Nucleus accumbens (tissue), 56 donors: ENCODE results near the gene NFKBIZ.
"Not testable (repeated sequence)": the region's sequence is repeated elsewhere in the genome, so short reads cannot be mapped to it uniquely, and the experiment has no call there.

Experiments
- DNase-seq, 56 donors: peaks; one replicate each; lab custom pipeline; 2025; lab: John Stamatoyannopoulos, UW

NFKBIZ gene

DNA sequence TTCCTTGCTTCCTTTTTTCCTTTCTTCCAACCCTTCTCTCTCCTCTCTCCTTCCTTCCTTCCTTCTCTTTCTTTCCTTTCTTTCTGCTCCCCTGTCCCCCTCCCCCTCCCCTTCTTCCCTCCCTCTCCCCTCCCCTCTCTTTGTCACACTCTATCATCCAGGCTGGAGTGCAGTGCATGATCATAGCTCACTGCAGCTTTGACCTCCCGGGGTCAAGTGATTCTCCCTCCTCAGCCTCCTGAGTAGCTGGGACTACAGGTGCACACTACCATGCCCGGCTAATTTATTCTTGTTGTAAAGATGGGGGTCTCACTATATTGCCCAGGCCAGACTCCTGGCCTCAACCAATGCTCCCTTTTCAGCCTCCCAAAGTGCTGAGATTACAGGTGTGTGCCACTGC, 18.7 kb downstream of the NFKBIZ start:
- no peak for DNase-seq

DNA sequence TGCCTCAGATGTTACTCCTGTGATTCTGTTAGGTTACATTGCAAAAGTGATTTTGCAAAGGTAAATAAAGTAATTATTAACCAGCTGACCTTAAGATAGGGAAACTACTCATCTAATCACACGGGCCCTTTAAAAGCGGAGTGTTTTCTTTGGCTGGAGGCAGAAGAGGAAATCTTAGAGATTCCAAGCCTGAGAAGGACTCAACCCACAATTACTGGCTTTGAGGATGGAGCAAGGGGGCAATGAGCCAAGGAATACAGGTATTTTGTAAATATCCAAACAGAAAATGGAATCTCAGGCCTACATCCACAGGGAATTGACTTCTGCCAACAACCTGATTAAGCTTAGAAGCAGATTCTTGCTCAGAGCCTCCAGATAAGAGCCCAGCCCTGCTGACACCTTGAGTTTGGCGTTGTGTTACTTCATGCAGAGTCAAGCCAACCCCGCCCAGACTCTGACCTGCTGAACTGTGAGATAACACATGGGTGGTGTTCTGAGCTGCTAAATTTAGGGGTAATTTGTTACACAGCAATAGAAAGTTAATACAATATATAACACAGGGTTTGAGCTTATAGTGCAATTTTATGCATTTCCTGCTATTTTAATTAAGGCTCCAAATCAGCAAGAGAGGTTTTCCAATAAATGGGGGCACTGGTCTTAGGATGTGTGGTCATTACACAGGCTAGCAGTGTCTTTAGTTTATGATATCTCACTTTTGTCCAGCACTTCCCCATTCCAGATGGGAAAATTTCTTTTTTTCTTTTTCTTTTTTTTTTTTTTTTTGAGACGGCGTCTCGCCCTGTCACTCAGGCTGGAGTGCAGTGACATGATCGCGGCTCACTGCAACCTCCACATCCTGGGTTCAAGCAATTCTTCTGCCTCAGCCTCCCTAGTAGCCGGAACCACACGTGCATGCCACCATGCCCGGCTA, 19.5 kb downstream of the NFKBIZ start:
- no peak for DNase-seq

GRCh38 chr3:101870138-101870537, 20.8 kb downstream of the NFKBIZ start:
- no peak for DNase-seq

GRCh38 chr3:101873619-101874018, 24.3 kb downstream of the NFKBIZ start:
- DNase-seq, result no peak

DNA sequence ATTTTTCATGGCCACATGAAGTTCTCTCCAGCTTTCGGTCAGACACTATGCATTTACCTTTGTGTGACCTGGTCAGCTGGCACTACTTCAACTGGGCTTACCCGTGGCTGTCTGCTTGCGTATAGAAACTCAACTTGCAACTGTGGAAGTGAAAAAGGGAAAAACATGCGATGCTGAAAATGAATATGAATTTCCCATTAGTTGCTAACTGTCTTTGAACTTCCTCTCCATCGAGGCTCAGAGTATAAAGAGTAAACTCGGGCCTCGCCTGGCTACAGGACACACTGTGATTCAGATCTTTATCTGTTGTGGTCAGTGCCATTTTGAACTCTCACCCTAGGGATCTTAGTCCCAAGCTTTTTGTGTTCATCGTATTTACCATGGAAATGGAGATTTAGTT, 26.8 kb downstream of the NFKBIZ start:
- no peak for DNase-seq

DNA sequence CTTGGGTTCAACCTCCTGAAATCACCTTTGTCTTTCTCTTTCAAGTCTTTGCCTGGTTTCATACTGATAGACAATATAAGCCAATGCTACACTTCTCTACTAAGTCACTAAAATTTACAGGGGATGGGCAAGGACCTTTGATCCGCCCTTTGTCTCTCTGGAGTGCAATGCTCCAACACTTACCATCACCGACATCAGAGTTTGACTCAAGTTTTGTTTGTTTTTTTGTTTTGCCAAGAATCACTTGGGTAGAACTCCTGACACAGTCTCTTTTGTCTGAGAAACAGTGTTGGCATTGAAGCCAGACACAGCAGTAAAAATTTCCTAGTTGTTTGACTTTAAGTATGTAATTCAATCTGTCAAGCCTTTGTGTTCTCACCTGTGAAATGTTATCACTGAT, 29.3 kb downstream of the NFKBIZ start:
- no peak for DNase-seq

DNA sequence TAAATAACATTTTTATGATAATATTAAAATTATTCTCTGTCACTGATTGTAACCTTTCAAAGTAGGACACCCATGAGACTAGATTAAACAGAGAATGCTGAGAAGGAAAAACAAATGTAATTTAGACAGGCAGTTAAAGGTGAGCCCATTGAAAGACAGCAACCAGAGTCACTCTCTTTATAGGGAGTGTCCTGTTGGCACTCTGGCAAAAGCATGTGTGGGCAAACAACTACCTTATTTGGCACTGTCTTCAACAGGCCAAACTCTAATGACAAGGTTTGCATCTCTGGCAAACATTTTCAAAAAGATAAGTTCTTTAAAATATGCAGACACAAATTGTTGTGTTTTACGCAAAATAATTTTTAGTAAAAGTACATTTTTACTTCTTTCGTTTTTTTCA, 29.8 kb downstream of the NFKBIZ start:
- DNase-seq, result no peak

DNA sequence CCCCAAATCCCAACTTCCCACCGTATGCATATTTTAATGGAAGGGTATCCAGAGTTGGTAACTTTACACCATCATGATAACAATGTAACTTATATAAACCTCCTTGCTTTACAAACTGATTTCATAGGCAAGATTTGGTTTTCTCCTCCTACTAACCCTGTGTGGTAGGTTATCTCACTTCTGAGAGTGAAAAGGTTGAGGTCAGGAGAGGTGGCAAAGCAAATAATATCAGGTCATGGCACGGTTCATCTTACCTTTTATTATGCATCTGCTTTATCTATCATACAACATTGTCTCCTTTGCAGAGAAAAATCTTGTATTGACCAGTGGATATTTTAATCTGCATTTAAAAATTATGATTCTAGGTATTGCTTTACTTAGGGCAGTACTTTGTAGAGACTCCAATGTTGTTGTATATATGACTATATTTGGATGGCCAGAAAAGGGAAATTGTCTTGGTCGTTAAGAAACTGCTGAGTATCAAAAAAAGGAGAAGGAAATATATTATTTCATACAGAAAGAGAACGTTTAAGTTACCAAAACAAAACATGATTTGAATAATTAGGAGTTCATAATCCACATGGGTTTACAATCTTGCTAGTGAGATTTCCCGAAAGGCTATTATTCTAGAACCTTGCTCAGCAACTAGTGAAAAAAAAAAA, 30.4 kb downstream of the NFKBIZ start:
- DNase-seq, result no peak

- no peak for DNase-seq
Observed at GRCh38 chr3:101884776-101885175, 35.5 kb downstream of the NFKBIZ start.

DNA sequence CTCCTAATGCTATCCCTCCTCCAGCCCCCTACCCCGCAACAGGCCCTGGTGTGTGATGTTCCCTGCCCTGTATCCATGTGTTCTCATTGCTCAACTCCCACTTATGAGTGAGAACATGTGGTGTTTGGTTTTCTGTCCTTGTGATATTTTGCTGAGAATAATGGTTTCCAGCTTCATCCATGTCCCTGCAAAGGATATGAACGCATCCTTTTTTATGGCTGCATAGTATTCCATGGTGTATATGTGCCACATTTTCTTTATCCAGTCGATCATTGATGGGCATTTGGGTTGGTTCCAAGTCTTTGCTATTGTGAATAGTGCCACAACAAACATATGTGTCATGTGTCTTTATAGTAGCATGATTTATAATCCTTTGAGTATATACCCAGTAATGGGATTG, 36.3 kb downstream of the NFKBIZ start:
- DNase-seq, result not testable (repeated sequence)

GRCh38 chr3:101886626-101887025, 37.3 kb downstream of the NFKBIZ start:
- no peak for DNase-seq

GRCh38 chr3:101888653-101889052, 39.3 kb downstream of the NFKBIZ start:
- no peak for DNase-seq

GRCh38 chr3:101890716-101891115, 41.4 kb downstream of the NFKBIZ start:
- no peak for DNase-seq

DNA sequence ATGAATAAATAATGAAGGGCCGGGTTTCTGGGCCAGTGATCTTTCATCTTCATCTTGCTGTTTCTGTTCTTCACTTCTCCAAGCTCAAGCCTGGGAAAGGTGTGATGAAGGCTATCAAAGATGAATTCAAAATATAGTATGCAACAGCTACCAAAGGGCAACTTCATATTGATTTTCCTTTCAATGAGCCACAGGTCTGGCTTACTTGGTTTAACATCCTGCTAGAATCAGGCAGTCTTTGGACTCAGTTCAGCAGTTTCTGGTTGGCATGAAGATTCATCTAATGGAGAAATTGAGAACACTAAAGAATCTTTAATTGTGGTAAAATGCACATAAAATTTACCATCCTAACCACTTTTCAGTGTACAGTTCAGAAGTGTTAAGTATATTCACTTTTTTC, 43.3 kb downstream of the NFKBIZ start:
- no peak for DNase-seq

DNA sequence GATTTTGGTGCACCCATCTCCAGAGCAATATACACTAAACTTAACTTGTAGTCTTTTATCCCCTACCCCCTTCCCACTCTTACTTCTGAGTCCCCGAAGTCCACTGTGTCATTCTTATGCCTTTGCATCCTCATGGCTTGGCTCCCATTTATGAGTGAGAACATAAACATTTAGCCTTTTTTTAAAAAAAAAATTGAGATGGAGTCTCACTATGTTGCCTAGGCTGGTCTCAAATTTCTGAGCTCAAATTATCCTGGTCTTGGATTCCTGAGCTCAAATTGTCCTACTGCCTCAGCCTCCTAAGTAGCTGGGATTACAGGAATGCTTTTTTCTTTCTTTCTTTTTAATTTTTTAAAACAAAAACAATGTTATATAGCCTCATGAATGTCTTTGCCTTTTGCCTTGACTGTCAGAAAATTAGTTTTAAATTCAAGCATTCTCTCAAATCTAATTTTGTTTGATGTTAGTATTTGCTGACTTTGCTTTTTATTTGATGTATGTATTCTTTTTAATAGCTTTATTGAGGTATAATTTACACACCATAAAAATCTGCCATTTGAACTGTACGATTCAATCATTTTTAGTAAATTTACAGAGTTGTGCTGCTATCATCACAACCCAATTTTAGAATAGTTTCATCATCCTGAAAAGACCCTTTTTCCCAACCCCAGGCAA, 46.9 kb downstream of the NFKBIZ start:
- DNase-seq, result no peak

DNA sequence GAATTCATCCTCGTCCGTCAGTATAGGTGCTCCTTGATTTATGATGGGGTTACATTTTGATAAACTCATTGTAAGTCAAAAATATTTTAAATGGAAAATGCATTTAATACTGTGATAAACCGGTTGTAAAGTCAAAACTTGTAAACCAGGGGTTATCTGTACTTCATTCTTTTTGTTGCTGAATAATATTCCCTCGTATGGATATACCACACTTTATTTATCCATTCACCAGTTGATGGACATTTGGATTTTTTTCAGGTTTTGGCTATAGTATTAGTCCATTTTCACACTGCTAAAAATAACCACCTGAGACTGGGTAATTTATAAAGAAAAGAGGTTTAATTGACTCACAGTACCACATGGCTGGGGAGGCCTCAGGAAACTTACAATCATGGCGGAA, 47.7 kb downstream of the NFKBIZ start:
- DNase-seq, result no peak

GRCh38 chr3:101898039-101898438, 48.7 kb downstream of the NFKBIZ start:
- DNase-seq, result no peak

- DNase-seq, result peak in 12 of 56 donors; percentile 0 to 11 (median 2)
Observed at GRCh38 chr3:101898752-101899169, 49.4 kb downstream of the NFKBIZ start.

- no peak for DNase-seq
Observed at GRCh38 chr3:101900316-101900715, 51.0 kb downstream of the NFKBIZ start.

GRCh38 chr3:101900736-101901135, 51.4 kb downstream of the NFKBIZ start:
- DNase-seq, result no peak

DNA sequence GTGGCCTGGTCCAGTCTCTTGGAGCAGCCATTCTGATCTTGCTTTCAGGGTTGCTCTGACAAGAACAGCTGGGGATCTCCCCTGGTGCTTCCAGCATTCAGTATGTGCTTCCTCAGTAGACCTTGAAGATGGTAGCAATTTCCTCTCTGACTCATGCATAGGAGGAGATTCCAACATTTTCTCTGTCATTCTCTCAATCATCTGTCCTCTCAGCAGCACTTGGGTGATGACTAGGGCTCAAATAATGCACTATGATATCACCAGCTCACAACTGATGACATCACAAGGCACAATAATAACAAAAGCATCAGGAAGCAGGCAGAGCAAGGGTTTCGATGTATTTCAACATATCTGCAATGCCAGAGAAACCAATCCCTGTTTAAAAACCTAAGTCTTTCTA, 52.7 kb downstream of the NFKBIZ start:
- no peak for DNase-seq
